ENCODE results near the gene CST9L.
A peak's percentile ranks its signal among the peaks of the same experiment; 100 is the strongest.

The CST9L gene

GRCh38 chr20:23568320-23568970, at the start of gene CST9L:
Gene CST9L (minus strand): TSS chr20:23568484. CDS start chr20:23568450, 34 bp downstream.
- DNase-seq = no peak

GRCh38 chr20:23614163-23614562, 45.9 kb upstream of the CST9L start:
- DNase-seq = no peak

- DNase-seq = no peak
Observed at GRCh38 chr20:23613676-23614075, 45.4 kb upstream of the CST9L start.

GRCh38 chr20:23612396-23612795, 44.1 kb upstream of the CST9L start:
- no peak for DNase-seq

- no peak for DNase-seq
Observed at GRCh38 chr20:23609486-23610109, 41.3 kb upstream of the CST9L start.

- no peak for DNase-seq
Observed at GRCh38 chr20:23608251-23608846, 40.1 kb upstream of the CST9L start.

- DNase-seq = no peak
Observed at GRCh38 chr20:23607497-23608245, 39.4 kb upstream of the CST9L start.

GRCh38 chr20:23606652-23607049, 38.4 kb upstream of the CST9L start:
- DNase-seq = peak; percentile 25

- DNase-seq = no peak
Observed at GRCh38 chr20:23605867-23606651, 37.8 kb upstream of the CST9L start, which contains the start of gene CST9. Gene CST9 (minus strand): TSS chr20:23605917. CDS start chr20:23605864, 53 bp downstream.

GRCh38 chr20:23604306-23604705, 36.0 kb upstream of the CST9L start:
- no peak for DNase-seq

GRCh38 chr20:23603321-23603720, 35.0 kb upstream of the CST9L start:
- DNase-seq = no peak

- DNase-seq = no peak
Observed at GRCh38 chr20:23602699-23603098, 34.4 kb upstream of the CST9L start.

- no peak for DNase-seq
Observed at GRCh38 chr20:23602241-23602640, 34.0 kb upstream of the CST9L start.

GRCh38 chr20:23601715-23602114, 33.4 kb upstream of the CST9L start:
- no peak for DNase-seq

- DNase-seq = no peak
Observed at GRCh38 chr20:23598481-23598880, 30.2 kb upstream of the CST9L start.

GRCh38 chr20:23596579-23597250, 28.4 kb upstream of the CST9L start:
- DNase-seq = no peak

- no peak for DNase-seq
Observed at GRCh38 chr20:23595941-23596340, 27.7 kb upstream of the CST9L start.

- no peak for DNase-seq
Observed at GRCh38 chr20:23588434-23589403, 20.4 kb upstream of the CST9L start.

- DNase-seq = no peak
Observed at GRCh38 chr20:23587631-23588030, 19.3 kb upstream of the CST9L start.

- no peak for DNase-seq
Observed at GRCh38 chr20:23586735-23587525, 18.6 kb upstream of the CST9L start.
